DMS 273 (cell line): ENCODE results near the gene IL17C.

ENCODE experiments used
- DNase-seq: peaks from one replicate; lab custom pipeline; 2025; ENCODE audit not compliant: unreplicated experiment; lab: John Stamatoyannopoulos, UW

Gene IL17C

DNA sequence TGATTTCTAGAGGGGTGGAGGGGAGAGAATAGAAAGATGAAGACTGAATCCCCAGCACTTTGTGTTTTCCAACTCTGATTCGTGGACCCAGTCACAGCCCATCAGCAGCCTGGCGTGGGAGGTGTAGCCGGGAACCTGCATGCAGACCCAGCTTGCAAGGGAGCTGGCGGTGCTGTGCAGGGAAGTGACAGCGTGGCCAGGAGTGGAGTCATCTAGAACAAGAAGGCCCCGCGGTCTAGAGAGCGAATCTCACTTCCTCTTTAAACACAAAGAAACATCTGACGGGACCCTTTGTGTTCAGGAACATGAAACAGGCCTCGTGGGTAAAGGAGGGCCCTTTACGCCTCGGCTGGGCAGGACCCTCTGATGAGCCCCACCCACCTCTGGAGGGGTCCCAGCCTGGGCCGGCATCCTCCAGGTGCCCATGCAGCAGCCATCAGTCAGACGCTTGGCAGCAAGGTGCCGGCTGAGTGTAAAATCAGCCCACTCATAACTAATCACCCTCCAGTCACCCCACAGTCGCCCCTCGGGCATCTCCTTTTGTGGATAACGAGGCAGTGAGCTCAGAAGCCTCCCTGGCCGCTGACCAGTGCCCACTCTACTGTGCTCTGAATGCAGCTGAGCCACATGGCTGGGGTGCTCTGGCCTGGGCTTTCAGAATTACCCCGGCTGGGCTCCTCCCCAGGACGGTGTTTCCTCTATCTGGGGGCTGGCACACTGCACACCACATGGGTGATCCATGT is 43.5 kb downstream of the IL17C start:
- no peak for DNase-seq

DNA sequence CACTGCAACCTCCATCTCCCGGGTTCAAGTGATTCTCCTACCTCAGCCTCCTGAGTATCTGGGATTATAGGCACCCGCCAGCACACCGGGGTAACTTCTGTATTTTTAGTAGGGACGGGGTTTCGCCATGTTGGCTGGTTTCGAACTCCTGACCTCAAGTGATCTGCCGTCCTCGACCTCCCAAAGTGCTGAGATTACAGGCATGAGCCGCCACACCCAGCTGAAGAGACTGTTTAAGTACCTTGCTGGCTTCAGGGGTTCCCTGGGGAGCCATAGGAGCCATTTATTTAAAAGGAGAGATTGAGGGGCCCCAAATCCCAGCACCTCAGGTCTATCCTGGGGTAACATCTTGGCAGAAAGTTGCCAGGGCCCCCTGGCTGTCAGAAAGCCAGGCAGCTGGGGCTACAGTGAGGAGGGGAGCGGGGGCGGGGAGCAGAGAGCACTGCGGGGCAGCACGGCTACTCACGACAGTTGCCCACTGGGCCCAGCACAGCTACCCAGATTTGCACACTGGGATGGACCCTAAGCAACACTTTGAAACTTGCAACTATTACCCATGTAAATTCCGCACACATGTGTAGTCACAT is 46.3 kb downstream of the IL17C start:
- no peak for DNase-seq

DNA sequence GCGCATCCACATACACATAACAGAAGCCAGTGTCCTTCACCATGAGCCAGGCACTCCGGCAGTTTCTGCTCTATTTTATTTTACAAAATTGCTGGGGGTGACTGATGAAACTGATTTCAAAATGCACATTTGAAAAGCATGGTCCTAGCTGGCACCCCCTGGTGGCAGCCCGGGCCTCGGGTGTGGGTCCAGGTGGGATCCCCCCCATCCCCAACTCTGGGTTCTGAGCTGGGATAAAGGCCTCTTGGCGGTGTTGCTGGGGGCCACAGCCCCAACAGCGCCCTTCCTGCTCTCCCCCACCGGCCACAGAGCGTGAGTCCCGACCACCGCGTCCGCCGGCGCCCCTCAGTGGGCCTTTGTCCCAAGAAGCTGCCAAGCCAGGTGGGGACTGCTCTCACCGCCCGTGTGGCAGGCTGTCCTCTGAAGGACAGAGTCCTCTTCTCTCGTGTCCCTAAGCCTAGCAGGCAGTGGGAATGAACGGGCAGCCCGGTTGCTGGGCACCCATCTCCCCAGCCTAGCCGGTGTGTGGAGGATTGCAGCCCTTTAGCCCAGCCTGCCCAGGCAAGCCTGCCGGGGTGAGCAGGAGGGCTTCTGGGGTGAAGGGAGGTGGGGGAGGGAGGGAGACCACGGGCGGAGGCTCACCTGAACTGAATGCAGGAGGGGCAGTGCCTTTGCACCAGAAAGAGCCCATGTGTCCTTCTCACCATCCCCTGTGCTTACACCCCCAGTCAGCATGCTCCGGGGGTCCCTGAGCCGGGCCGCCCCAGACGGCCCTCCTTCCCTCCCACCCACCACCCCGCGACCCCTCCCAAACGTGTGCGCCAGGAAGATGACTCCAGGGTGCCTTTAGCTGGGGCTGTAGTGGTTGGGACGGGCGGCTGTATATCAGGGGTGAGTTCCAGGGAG is 47.0 kb downstream of the IL17C start:
- DNase-seq: peak; percentile 67

DNA sequence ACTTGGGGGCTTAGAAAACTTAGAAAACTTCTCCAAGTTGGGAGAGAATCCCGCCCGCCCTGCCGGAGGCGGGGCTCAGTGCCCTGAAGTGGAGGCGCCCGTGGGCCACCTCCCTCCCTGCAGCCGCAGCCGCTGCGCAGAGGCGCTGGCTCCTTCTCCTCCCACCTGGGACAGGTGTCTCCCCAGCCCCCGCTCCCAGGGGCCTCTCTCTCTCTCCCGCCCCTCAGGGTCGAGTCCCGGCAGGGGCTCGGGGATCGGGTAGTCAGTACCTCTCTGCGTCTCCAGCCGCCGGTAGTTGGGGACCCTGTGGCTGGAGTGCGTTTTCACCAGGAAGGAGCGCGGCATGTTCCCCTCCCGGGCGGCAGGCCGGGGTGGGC is 47.7 kb downstream of the IL17C start:
- DNase-seq: peak; percentile 68

DNA sequence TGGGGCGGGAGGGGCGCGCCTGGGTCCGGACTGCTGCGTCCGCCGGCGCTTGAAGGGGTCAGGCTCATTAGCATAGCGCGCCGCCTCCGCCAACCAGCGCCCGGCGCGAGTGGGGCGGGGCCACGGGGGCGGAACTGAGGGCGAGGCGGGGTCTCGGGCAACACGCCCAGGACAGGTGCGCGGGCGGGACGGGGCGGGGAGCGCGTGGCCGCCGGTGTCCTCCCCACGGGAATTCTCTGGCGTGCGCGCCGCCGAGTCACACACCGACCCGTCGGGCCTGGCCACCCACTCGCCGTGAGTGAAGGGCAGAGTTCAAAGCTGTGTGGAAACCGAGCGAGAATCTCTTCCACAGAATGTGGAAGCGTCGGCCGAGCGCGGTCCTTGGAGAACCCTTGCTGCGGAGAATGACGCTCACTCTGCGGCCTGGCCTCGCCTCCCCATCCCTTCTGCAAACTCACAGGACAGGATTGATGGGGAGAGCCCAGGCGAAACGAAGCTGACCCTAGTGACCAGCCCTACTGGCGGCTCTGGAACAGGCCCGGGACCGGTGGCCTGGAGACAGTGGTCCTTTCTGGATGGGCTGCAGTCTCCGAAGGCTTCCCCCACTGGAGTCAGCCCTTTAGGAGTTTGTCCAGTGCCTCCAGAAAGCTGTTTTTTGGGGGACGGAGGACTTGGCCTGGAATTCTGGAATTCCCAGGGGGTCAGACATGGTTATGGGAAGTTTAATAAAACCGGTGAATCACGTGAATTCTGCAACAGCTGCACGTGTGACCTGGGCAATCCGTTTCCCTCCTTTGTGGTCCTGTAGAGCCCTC is 48.3 kb downstream of the IL17C start, which contains the start of gene SNAI3:
Gene SNAI3, minus strand, starts transcription at position 69 of the 815 bp plus-strand sequence. CDS start 101 bp downstream, outside the sequence.
- peak; percentile 91 for DNase-seq

DNA sequence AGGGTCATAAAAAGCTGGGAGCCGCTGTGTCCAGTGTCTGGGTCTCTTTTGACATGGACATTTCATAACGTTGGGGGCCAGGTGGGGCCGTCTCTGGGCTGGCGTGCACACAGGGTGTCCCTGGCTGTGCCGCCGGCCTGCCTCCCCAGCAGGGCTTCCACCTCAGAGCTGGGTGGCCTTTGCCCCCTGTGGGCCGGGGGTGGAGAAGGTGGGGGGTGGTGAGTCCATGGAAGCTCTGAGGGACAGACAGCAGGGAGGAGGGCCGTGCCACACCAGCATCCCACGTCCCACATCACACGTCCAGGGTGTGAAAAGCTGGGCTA is 48.8 kb downstream of the IL17C start:
- DNase-seq: no peak

DNA sequence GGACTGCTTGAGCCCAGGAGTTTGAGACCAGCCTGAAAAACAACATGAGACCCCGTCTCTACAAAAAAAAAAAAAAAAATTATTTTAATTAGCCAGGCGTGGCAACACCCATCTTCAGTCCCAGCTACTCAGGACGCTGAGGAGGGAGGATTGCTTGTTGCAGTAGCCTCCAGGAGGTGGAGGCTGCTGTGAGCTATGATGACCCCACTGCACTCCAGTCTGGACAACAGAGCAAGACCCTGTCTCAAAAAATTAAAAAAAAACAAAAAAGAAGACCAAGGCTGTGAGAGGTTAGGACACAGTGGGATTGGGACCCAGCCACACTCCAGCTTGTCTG is 49.3 kb downstream of the IL17C start:
- no peak for DNase-seq

DNA sequence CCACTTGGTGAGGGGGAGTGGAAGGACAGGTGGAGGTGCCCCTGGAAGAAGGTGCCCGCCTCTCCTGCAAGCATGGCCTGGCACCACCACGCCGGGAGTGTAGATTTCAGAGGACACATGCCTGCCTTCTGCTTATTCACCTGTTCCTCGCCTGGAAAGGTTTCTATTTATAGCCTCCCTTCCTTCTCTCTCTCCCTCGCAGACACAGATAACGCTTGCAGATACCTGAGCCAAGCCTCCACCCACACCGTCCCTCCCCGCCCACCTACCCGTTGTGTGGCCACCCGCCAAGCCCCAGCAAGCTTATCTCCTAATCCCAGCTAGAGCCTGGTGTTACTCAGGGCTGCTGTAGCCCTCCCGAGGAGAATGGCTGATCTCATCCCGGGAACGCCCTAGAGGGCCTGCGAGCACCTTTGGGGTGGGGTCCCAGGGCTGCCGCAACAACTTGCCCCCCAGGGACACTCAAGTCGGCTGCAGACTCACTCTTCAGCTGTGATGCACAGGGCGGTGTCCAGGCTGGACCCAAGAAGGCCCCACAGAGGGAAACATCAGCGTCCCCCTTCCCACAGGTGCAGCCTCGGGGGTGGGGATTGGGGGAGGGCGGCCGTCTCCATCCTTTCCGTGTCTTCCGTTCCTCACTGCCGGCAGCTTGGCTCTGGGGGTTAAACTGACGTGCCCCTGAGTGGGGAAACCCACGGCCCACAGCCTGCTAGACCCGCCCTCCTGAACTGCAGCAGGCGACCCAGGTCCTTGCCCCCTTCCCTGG is 49.8 kb downstream of the IL17C start:
- DNase-seq: peak; percentile 57
